22Rv1 (cell line): ENCODE results near the gene HSD3B7.
"Not testable (repeated sequence)": the region's sequence is repeated elsewhere in the genome, so short reads cannot be mapped to it uniquely, and the experiment has no call there.

Experiments used
- H3K27ac ChIP-seq: fragments of 450-650 bp; 2 replicates; pipeline ENCODE4 v1.5.1; 2017
- ZFX ChIP-seq: fragments of 450-650 bp; IDR thresholded peaks from 2 replicates; pipeline ENCODE4 v1.6.1; 2017; ENCODE audit warnings: antibody characterized with exemption, borderline replicate concordance
- TF ChIP-seq, protein P1 (sequence below): fragments of 450-650 bp; IDR thresholded peaks from 2 replicates; pipeline ENCODE4 v1.5.1; 2017; ENCODE audit warnings: mild to moderate bottlenecking

The HSD3B7 gene

DNA sequence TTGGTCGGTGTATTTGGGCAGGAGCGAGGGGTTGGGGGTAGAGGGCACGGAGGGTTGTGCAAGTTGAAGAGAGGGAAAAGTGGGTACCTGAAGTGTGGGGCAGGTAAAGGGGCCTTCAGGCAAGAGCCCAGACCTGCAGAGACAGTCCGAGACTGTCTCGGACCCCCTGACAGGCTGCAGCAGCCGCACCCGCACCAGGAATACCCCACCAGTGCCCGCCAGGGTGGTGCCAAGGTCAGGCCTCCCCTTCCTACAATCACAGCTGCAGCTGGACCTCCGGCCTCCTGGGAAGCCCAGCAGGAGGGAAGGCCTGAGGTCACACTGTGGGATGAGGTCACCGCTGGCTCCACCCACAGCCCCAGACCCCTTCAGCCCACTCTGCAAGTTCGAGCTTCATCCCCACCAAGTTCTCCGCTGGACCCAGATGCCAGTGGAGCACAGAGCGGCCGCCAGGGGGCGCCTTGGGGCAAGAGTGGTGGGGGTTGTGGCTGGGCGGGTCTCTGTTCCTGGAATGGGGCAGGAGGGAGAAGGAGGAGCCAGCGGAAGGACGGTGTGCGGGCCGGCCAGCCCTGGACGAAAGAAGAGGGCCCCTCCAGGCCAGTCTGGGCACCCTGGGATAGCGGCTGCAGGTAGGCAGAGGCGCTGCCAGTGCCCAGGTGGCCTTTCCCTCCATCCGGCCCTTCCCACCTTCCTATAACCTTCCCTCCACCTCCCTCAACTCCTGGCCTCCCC is at the start of gene HSD3B7:
Gene HSD3B7, plus strand, starts transcription at position 539 of the 732 bp plus-strand sequence. CDS start 452 bp downstream, outside the sequence.
- TF ChIP-seq, protein P1, sequence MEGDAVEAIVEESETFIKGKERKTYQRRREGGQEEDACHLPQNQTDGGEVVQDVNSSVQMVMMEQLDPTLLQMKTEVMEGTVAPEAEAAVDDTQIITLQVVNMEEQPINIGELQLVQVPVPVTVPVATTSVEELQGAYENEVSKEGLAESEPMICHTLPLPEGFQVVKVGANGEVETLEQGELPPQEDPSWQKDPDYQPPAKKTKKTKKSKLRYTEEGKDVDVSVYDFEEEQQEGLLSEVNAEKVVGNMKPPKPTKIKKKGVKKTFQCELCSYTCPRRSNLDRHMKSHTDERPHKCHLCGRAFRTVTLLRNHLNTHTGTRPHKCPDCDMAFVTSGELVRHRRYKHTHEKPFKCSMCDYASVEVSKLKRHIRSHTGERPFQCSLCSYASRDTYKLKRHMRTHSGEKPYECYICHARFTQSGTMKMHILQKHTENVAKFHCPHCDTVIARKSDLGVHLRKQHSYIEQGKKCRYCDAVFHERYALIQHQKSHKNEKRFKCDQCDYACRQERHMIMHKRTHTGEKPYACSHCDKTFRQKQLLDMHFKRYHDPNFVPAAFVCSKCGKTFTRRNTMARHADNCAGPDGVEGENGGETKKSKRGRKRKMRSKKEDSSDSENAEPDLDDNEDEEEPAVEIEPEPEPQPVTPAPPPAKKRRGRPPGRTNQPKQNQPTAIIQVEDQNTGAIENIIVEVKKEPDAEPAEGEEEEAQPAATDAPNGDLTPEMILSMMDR = peak; percentile 93
- no peak for TF ChIP-seq ZFX
- H3K27ac ChIP-seq = peak within 1 kb of the TSS; percentile 71

DNA sequence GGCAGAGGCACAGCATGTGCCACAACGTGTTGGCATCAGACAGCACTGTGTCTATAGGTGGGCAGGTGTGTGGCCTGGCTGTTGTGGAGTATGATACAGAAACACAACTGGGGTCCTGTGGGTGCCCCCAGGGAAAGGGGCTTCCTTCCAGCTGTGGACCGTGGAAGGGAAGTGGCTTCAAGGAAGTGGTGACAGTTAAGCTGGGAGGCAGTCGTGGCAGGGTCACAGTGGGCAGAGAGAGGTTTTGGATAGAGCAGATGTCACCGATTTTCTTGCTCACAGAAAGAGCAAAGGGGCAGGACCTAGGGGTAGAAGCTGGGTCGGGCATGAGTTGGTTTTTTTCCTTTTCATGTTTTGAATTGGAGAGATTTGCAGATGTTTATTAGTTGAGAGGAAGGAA is 47.3 kb upstream of the HSD3B7 start:
- no peak for TF ChIP-seq ZFX
- TF ChIP-seq, protein P1 = no peak
- no peak overlapping the region for H3K27ac ChIP-seq

DNA sequence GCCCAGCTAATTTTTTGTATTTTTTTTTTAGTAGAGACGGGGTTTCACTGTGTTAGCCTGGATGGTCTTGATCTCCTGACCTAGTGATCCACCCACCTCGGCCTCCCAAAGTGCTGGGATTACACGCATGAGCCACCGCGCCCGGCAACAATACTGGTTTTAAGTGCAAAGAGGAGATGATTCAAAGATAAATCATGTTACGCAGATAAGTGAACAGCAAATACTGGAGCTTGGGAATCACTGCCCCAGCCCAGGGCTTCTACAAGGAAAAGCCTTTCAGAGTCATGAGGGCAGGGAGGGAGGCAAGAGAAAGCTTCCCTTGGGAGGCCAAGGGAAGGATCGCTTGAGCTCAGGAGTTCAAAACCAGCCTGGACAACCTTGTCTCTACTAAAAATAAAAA is 45.4 kb upstream of the HSD3B7 start:
- H3K27ac ChIP-seq = not testable (repeated sequence)

DNA sequence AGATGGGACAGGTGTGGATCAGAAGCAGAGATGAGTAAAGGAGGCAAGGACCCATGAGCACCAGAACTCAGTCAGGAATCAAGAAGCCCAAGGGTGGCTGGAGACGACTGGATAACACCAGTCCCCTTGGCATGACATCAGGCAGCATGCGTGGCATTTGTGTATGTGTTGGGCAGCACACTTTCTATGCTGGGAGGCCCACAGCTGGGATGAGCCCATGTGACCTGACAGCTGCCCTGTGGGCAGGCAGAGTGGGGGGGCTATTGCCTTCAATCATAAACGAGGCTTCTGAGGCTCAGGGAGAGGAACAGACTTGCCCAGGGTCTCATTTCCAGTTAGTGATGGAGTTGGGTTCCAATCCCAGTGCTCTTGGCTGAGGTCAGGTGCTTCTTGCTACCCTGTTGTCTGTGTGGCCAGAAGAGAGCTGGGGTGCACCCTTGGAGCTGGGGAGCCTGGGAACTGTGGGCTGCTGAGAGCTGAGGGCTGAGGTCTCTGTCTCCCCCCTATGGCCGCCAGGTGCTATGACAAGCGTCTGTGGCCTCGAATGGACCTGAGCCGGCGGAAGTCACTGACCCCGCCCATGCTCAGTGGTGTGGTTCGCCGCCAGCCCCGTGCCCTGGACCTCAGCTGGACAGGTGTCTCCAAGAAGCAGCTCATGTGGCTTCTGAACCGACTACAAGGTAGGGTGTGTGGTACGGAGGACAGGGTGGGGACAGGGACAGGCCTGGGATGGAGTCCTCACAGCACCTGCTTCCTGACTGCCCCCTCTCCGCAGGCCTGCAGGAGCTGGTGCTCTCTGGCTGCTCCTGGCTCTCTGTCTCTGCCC is 43.2 kb upstream of the HSD3B7 start:
- no peak for TF ChIP-seq ZFX
- TF ChIP-seq, protein P1 = peak; percentile 94
- no peak overlapping the region for H3K27ac ChIP-seq

DNA sequence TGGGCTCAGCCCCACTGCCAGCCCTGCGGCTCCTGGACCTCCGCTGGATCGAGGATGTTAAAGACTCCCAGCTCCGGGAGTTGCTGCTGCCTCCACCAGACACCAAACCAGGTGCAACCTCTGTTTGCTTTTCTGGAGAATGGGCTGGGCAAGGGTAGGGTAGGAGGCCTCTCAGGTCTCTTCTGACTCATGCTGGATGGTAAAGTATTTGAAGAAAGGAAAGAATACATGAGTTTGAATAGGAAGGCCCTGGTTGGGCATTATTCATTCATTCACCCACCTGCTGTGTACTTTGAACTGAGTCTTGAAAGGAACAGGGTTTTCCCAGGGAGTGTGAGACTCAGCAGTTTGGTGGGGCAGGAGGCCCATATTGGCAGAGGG is 42.6 kb upstream of the HSD3B7 start:
- TF ChIP-seq, protein P1 = no peak
- no peak for TF ChIP-seq ZFX
- no peak overlapping the region for H3K27ac ChIP-seq

DNA sequence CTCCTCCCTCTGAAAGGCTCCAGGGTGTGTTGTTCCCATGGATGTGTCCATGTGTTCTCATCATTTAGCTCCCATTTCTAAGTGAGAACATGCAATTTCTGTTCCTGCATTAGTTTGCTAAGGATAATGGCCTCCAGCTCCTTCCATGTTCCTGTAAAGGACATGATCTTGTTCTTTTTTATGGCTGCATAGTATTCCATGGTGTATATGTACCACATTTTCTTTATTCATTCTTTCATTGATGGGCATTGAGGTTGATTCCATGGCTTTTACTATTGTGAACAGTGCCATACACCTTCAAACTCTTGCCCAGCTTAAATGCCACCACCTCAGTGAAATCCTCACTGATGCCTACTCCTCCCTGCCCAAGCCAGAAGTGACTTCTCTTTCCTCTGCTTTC is 40.7 kb upstream of the HSD3B7 start:
- no peak overlapping the region for H3K27ac ChIP-seq
- no peak for TF ChIP-seq ZFX
- TF ChIP-seq, protein P1 = no peak

DNA sequence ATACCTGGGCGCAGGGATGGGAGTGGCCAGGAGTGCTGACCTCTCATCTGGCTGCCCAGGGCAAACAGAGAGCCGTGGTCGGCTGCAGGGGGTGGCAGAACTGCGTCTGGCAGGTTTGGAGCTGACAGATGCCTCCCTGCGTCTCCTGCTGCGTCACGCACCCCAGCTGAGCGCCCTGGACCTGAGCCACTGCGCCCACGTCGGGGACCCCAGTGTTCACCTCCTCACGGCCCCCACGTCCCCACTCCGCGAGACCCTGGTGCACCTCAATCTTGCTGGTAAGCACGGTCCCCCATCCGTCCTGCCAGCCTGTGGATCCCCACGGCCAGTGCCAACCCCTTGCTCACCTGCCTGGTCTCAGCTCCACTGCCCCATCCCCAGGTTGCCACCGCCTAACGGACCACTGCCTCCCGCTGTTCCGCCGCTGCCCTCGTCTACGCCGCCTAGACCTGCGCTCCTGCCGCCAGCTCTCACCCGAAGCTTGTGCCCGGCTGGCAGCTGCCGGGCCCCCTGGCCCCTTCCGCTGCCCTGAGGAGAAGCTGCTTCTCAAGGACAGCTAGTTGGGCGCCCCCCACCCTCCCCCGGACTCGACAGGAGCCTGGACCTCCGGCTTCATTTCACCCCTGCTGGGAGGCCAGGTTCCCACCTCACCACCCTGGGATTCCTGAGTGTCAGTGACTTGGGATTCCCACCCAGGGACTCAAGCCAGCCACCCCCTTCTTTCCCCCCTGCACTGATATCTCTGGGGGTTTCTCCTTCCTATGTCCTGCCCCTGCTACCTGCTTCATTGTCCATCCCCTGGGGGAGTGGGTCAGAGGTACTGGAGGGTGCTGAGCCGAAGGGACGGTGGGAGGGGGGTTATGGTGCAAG is 38.1 kb upstream of the HSD3B7 start:
- no peak for TF ChIP-seq ZFX
- no peak overlapping the region for H3K27ac ChIP-seq

DNA sequence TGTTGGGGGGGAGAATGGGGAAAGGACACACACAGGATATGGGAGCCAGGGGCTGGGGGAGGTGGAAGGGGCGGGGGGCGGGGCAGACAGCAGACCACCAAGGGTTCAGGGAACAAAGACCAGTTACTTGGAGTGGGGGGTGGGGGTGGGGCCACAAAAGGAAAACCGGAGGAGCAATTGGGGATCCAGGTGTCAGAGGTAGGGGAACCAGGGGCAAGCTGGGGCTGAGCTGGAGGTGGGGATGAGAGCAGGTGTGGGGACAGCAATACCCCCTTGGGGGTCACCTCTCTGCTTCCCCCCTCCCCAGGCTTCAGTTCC is 37.5 kb upstream of the HSD3B7 start:
- H3K27ac ChIP-seq = no peak overlapping the region
- no peak for TF ChIP-seq ZFX
- TF ChIP-seq, protein P1 = no peak
